PC-3 (cell line): Measurements from ENCODE around the gene MBD3L1. TPM values are rescaled to one million over a fixed set of nuclear protein-coding genes. Genes with fewer than 3 reads are reported as not detected.

ENCODE experiments used
- ATAC-seq: fragments of 200-7000 bp; cut with Tn5 transposase; 2 replicates; pipeline ENCODE4 v1.9.1; 2020; ENCODE audit warnings: mild to moderate bottlenecking, moderate library complexity
- Bru-seq: library from RNA; stranded (reverse); fragments of 400-500 nt; gene quantifications from one replicate; lab custom pipeline; 2021; lab: Mats Ljungman, UMichigan
- BruChase-seq, 2 experiments: library from RNA; stranded (reverse); fragments of 400-500 nt; gene quantifications; one replicate each; lab custom pipeline; 2021; lab: Mats Ljungman, UMichigan
- BruUV-seq: library from RNA; stranded (reverse); fragments of 400-500 nt; replicated peaks from 2 replicates; lab custom pipeline; 2021; lab: Mats Ljungman, UMichigan
- CTCF ChIA-PET: fragments of 300-600 bp; sonication (Branson Sonifier 250); formaldehyde crosslinking; loops from one replicate; lab custom pipeline; 2022; ENCODE audit warnings: antibody characterized with exemption; lab: Charles Lee
- POLR2A ChIA-PET: fragments of 300-600 bp; sonication (Branson Sonifier 250); formaldehyde crosslinking; loops from one replicate; lab custom pipeline; 2022; ENCODE audit warnings: antibody characterized with exemption; ENCODE audit not compliant: unreplicated experiment; lab: Charles Lee
- DNase-seq: peaks from one replicate; pipeline ENCODE4 v3.0.0-alpha.2; 2015
- H2AFZ ChIP-seq: fragments of 300-600 bp; sonication (generic); 2 replicates; pipeline ENCODE4 v1.6.0; 2016; ENCODE audit warnings: antibody characterized with exemption, low read length
- H3F3A ChIP-seq: fragments of 300-600 bp; sonication (generic); one replicate; pipeline ENCODE4 v1.6.0; 2017; ENCODE audit warnings: antibody characterized with exemption, low read length, control low read depth, mild to moderate bottlenecking; ENCODE audit not compliant: unreplicated experiment
- H3K27ac ChIP-seq: fragments of 300-600 bp; sonication (generic); 2 replicates; pipeline ENCODE4 v1.5.1; 2016; ENCODE audit warnings: mild to moderate bottlenecking, low read length
- H3K27me3 ChIP-seq: fragments of 300-600 bp; sonication (generic); 2 replicates; pipeline ENCODE4 v1.6.1; 2016; ENCODE audit warnings: low read length, mixed read lengths
- H3K36me3 ChIP-seq: fragments of 300-600 bp; sonication (generic); 2 replicates; pipeline ENCODE4 v1.6.1; 2016; ENCODE audit warnings: low read depth, mixed run types, low read length, mixed read lengths
- H3K4me1 ChIP-seq: fragments of 300-600 bp; sonication (generic); 2 replicates; pipeline ENCODE4 v1.5.1; 2016; ENCODE audit warnings: low read length; ENCODE audit not compliant: insufficient read depth
- H3K4me2 ChIP-seq: fragments of 300-600 bp; sonication (generic); 2 replicates; pipeline ENCODE4 v1.6.0; 2016; ENCODE audit warnings: low read length
- H3K4me3 ChIP-seq: fragments of 300-600 bp; sonication (generic); 2 replicates; pipeline ENCODE4 v1.5.1; 2016; ENCODE audit warnings: mild to moderate bottlenecking, low read length, mixed read lengths
- H3K79me2 ChIP-seq: fragments of 300-600 bp; sonication (generic); 2 replicates; pipeline ENCODE4 v1.6.1; 2017; ENCODE audit warnings: low read length, mixed read lengths
- H3K9ac ChIP-seq: fragments of 300-600 bp; sonication (generic); 2 replicates; pipeline ENCODE4 v1.6.0; 2016; ENCODE audit warnings: mild to moderate bottlenecking, low read length
- H3K9me2 ChIP-seq: fragments of 300-600 bp; sonication (generic); replicated peaks from 2 replicates; pipeline ENCODE4 v1.6.1; 2016; ENCODE audit warnings: mixed run types, low read length, mixed read lengths
- H3K9me3 ChIP-seq: fragments of 300-600 bp; sonication (generic); 2 replicates; pipeline ENCODE4 v1.6.1; 2016; ENCODE audit warnings: low read length, mixed read lengths
- H4K20me1 ChIP-seq: fragments of 300-600 bp; sonication (generic); 2 replicates; pipeline ENCODE4 v1.6.1; 2016; ENCODE audit warnings: low read length, mixed read lengths
- CTCF ChIP-seq: fragments of 300-600 bp; sonication (generic); conservative IDR thresholded peaks from 2 replicates; pipeline ENCODE4 v1.5.1; 2017; ENCODE audit warnings: antibody characterized with exemption, low read depth, mild to moderate bottlenecking, low read length
- EZH2 ChIP-seq: fragments of 300-600 bp; sonication (generic); IDR thresholded peaks from one replicate; pipeline ENCODE4 v1.6.1; 2017; ENCODE audit warnings: antibody characterized with exemption, mild to moderate bottlenecking, low read length; ENCODE audit not compliant: unreplicated experiment
- EZH2phosphoT487 ChIP-seq: fragments of 300-600 bp; sonication (generic); IDR thresholded peaks from 2 replicates; pipeline ENCODE4 v1.6.1; 2018; ENCODE audit warnings: mild to moderate bottlenecking, antibody characterized with exemption, low read length, borderline replicate concordance
- intact Hi-C: fragments of 100-400 bp; cut with micrococcal nuclease; formaldehyde crosslinking; loops from 2 replicates; pipeline ENCODE4 v1.9.0; 2023
- long read RNA-seq: library from polyadenylated mRNA; unstranded; transcript quantifications from one replicate; pipeline ENCODE4 v2.0.0, GENCODE V29; 2021; ENCODE audit not compliant: unreplicated experiment
- total RNA-seq: library from RNA; depleted of rRNA; stranded (reverse); fragments of >200 nt; gene quantifications from 2 replicates; pipeline ENCODE4 v1.2.3, GENCODE V29; 2014; rRNA removed

Gene MBD3L1
- total RNA-seq (not detected in 2 replicates), Bru-seq, nascent RNA (percentile 18 among the genes with signal in this experiment), BruChase-seq, experiment 1, labeled RNA remaining after a 6-hour chase (percentile 9 among the genes with signal in this experiment), BruChase-seq, experiment 2, labeled RNA remaining after a 2-hour chase (not detected)
- long read RNA-seq = 0 reads

- Histone ChIP-seq H3K4me1 (peaks cover 9% of the 10 kb centered on the region), H3K36me3 (no peaks in the 10 kb centered on the region), H3K9me2 (no peaks in the 10 kb centered on the region), H3F3A (no peaks in the 10 kb centered on the region), H3K4me2 (peak within 1 kb of the TSS; percentile 98), H3K9ac (peak within 1 kb of the TSS; percentile 90), H2AFZ (peak within 1 kb of the TSS; percentile 92), H3K27me3 (peaks cover 11% of the 10 kb centered on the region), H3K4me3 (peak within 1 kb of the TSS; percentile 87), H4K20me1 (no peaks in the 10 kb centered on the region), H3K27ac (peak within 1 kb of the TSS; percentile 83), H3K79me2 (no peaks in the 10 kb centered on the region), H3K9me3 (no peaks in the 10 kb centered on the region)
- ATAC-seq (peak; percentile 87), DNase-seq (peak; percentile 98)
- intact Hi-C loops = loop anchor here (1.0 to 5.0 kb wide), 3 partner anchors 200 to 750 kb away; partner anchors contain the start of gene ZNF121
- BruUV-seq = no TSS peak
- CTCF ChIA-PET = interaction anchor here (0.6 kb wide), 2 partner anchors 243 to 458 kb away, joined by 3 read pairs; no protein-coding TSS in a partner anchor
- no peak for TF ChIP-seq EZH2phosphoT487
- TF ChIP-seq EZH2 = no peak
- peak; percentile 56 for TF ChIP-seq CTCF
- POLR2A ChIA-PET = interaction anchor here (0.5 to 1.0 kb wide), 2 partner anchors 186 to 467 kb away, joined by 4 read pairs; no protein-coding TSS in a partner anchor
Measured at GRCh38 chr19:8832132-8833021, at the start of gene MBD3L1, which contains the start of gene ZNF558. Gene MBD3L1, plus strand, starts transcription at chr19:8832377. Its CDS starts 10,302 bp downstream, at chr19:8842679. Gene ZNF558, minus strand, starts transcription at chr19:8832304. Its CDS starts 9,645 bp downstream, at chr19:8822659.

DNA sequence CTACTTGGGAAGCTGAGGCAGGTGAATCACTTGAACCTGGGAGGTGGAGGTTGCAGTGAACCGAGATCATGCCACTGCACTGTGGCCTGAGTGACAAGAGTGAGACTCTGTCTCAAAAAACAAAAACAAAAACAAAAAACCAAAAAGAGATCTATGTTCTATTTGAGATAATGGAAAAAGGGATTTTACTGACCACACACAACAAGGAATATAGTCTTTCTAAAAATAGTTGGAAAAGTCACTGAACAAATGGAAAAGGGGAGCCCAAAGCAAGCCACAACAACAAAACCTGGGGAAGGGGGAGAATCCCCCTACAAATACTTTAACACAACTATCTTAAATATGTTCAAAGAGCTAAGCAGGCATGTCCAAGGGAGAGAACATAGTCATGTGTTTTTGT, 37.4 kb upstream of the MBD3L1 start:
- ChIA-PET CTCF (no interaction called here), POLR2A (no interaction called here)
- Histone ChIP-seq H3K27me3 (peaks cover 24% of the 10 kb centered on the region), H3K9me2 (no peaks in the 10 kb centered on the region), H3K36me3 (no peaks in the 10 kb centered on the region), H3K4me2 (no peak overlapping the region), H3K9ac (no peak overlapping the region), H3K79me2 (no peaks in the 10 kb centered on the region), H3F3A (no peaks in the 10 kb centered on the region), H3K4me3 (no peak overlapping the region; the same call in 1 of the 2 replicates), H3K27ac (no peak overlapping the region), H4K20me1 (no peaks in the 10 kb centered on the region), H3K9me3 (peaks cover 17% of the 10 kb centered on the region), H3K4me1 (no peaks in the 10 kb centered on the region), H2AFZ (no peak overlapping the region)
- TF ChIP-seq EZH2 (no peak), CTCF (no peak), EZH2phosphoT487 (no peak)
- BruUV-seq = no TSS peak
- intact Hi-C loops = no loop called here
- DNase-seq (no peak), ATAC-seq (no peak)
